Sciatic nerve (tissue), 1 donor: ENCODE measurements around the gene ACTL6A. TPM values are rescaled to one million over a fixed set of nuclear protein-coding genes. Genes with fewer than 3 reads are reported as not detected.

Experiments
- total RNA-seq: library from RNA; stranded (reverse); fragmentation: NEBNext Ultra II Directional; extraction: Animal tissue kit (Norgen Biotek cat#: 25700); gene quantifications from one replicate; pipeline ENCODE4 v1.2.1, GENCODE V29; 2021
- donor health status: DM: no; HTN: no; CAD: no.

Gene ACTL6A
- total RNA-seq, 1 donor from 2014 or later: 39.7 TPM

Other genes with a start within 250 kb of the ACTL6A start
- 32.3 TPM for gene ZNF639, start 239.9 kb upstream of the ACTL6A start, total RNA-seq
- gene MFN1, start 215.2 kb upstream of the ACTL6A start, total RNA-seq: 61.2 TPM
- gene GNB4, start 111.5 kb upstream of the ACTL6A start, total RNA-seq: 67.3 TPM
- gene MRPL47, start 41.7 kb downstream of the ACTL6A start, total RNA-seq: 20.7 TPM
- 61.8 TPM for gene NDUFB5, start 41.9 kb downstream of the ACTL6A start, total RNA-seq
- gene USP13, start 90.1 kb downstream of the ACTL6A start, total RNA-seq: 13.8 TPM